Right ventricle myocardium inferior (tissue), 1 donor: Measurements from ENCODE around the gene SLC36A4. TPM values are rescaled to one million over a fixed set of nuclear protein-coding genes. Genes with fewer than 3 reads are reported as not detected.
A peak's percentile ranks its signal among the peaks of the same experiment; 100 is the strongest.
"Not testable (repeated sequence)": the region's sequence is repeated elsewhere in the genome, so short reads cannot be mapped to it uniquely, and the experiment has no call there.

Source experiments
- ATAC-seq: fragments of 200-7000 bp; cut with Tn5 transposase; one replicate; pipeline ENCODE4 v1.9.1; 2020; ENCODE audit warnings: mild to moderate bottlenecking, moderate library complexity
- DNase-seq: peaks from one replicate; pipeline ENCODE4 v3.0.0; 2021; ENCODE audit errors: missing footprints
- intact Hi-C: fragments of 100-400 bp; cut with DNase I; formaldehyde crosslinking; loops from one replicate; pipeline ENCODE4 v1.11.0; 2022
- long read RNA-seq: library from polyadenylated mRNA; unstranded; transcript quantifications from one replicate; pipeline ENCODE4 v2.0.0, GENCODE V29; 2021
- total RNA-seq: library from RNA; stranded (reverse); fragmentation: NEBNext Ultra II Directional; extraction: Animal tissue kit (Norgen Biotek cat#: 25700); gene quantifications from one replicate; pipeline ENCODE4 v1.2.1, GENCODE V29; 2021
- donor health status: DM: no; HTN: yes; CAD: no; lungs with severe emphysema.

Gene SLC36A4
- 8.0 TPM for total RNA-seq
- long read RNA-seq, full-length matches to known transcripts = 6 of 6 reads
- long read RNA-seq, partial matches to known transcripts = 0 of 6 reads
- long read RNA-seq, other reads (novel, unspliced or antisense) = 0 of 6 reads

DNA sequence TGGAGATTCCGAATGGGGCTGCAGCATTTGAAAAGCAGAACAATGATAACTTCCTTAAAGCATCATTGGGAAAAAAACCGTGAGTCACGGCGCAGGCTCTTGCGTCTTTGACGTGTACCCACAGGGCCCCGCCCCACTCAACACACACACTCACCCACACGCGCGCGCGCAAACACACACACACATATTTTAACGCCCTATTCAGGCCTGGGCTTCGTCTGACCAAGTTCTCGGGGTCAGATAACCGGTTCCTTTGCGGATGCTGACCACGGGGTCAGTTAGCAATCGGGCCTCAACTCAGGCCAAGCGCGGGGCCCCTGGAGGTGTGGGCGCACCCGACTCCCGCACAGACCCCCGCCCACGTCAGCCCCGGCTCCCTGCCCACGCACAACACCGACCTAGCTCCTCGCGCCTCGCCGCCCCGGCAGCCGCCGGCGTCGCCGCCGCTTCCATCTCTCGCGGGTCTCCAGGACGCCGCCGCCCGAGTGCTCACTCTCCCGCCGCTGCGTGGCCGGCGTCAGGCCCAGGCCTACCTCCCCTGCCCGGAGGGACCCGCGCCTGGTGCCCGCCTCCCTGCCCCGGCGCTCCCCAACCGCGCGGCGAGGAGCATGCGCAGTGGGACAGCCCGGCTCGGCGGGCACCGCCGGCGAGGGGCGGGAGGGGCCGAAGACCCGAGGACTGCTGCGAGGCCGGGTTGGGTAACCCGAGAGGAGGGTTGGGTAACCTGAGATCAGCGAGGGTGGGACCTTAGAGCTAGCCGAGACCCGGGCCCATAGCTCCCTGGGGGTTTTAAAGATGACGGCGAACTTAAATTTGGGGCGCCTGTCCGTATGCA is at the start of gene SLC36A4:
TSS of gene SLC36A4 (minus strand) at position 612 of the 835 bp plus-strand sequence. CDS start at position 453, 159 bp downstream.
- intact Hi-C loops = no loop called here
- ATAC-seq (peak; percentile 98), DNase-seq (peak; percentile 98)

DNA sequence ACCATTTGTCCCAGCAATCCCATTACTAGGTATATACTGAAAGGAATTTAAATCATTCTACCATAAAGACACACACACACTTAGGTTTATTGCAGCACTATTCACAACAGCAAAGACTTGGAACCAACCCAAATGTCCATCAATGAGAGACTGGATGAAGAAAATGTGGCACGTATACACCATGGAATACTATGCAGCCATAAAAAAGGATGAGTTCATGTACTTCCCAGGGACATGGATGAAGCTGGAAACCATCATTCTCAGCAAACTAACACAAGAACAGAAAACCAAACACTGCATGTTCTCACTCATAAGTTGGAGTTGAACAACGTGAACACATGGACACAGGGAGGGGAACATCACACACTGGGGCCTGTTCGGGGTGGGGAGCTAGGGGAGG is 49.0 kb upstream of the SLC36A4 start:
- intact Hi-C loops, ATAC-seq, DNase-seq: not testable (repeated sequence)

DNA sequence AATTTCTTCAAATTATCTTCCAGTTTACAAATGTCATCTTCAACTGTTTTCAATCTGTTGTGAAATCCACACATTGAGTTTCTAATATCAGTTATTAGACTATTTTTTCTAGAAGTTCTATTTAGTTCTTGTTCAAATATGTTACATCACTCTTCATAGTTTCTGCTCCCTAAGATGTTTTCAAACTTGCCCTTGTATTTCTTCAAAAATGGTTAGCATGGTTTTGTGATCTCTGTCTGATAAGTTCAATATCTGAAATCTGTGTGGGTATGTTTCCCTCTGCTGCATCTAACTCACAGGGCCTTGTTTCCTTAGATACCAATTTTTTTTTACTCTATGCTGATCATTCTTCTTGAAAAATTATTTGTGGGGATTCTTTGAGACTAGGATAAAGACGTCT is 46.2 kb upstream of the SLC36A4 start:
- DNase-seq (no peak), ATAC-seq (no peak)
- intact Hi-C loops = no loop called here

DNA sequence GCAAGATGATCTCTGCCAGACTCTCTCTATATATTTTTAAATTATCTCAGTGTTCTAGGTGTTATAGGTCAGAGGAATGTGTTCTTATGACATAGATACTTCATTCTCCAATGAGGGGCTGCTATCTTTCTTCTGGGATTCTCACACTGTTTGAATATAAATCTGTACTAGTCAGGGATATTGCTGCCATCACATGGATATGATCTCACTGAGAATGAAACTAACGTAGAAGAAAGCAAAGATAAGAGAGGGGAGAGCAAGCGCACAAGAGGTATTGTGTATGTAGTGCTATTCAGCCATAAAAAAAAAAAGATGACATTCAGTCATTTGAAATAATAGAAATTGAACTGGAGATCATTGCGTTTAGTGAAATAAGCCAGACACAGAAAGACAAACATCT is 42.2 kb upstream of the SLC36A4 start:
- no peak for ATAC-seq
- no peak for DNase-seq
- intact Hi-C loops = loop anchor here (10.0 kb wide), 1 partner anchor 245 kb away; no protein-coding TSS in a partner anchor

DNA sequence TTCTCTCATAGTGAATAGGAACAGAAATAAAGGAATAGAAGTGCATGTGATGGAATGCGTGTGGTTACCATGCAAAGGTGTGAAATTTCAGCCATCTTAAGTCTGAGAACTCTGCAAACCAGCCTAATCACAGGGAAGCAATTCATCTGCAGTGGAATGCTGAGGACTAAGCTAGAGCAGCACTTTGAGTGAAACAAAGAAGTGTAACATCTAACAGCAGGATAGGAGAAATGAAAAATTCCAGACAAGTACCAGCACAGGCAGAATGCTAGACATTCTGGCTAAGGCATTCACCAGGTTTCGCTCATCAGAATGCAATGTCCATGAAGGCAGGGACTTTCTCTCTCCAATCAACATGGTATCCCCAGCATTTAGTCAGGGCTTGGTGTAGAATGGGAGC is 41.2 kb upstream of the SLC36A4 start:
- ATAC-seq (no peak), DNase-seq (no peak)
- intact Hi-C loops = loop anchor here (10.0 kb wide), 1 partner anchor 246 kb away; no protein-coding TSS in a partner anchor

DNA sequence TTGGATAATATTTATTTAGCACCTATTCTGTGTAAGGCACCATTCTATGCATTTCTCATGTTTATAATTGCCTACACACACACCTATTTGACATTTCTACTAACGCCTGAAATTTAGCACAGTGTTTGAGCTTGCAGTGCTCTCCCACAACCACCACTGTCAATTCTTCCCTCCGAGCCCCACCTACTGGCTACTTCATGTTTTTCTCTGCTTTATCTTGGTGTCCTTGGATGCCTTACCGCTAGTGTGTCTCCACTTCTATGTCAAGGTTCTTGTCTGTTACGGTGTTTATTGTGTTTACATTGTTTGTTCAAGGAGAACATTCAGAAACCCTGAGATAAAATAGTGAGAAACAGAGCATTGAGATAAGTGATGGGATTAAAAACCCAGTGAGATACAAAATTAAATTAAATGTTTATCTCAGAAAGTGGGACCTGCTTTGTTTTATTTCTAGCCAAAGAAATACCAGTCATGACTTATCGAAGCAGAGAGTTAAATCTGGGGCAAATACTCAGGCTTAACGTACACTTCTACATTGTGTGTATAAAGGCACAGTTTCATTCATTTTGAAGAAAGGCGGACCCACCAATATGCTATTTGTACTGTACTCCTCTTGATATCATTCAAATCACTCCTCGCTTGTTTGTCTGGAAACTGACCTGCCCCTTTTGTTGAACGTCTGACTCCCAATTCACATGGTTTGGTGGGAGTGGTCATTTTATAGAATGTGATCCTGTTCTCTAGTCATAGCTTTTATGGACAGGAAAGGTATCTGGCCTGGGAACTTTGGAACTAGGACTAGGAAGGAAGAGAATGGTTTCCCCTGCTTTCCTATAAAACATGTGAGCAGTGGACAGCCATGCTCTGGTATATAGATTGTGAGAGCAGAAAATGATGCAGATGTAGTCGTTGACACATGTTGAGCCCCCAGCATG is 39.2 kb upstream of the SLC36A4 start:
- ATAC-seq (peak; percentile 68), DNase-seq (no peak)
- intact Hi-C loops = loop anchor here (10.0 kb wide), 1 partner anchor 248 kb away; no protein-coding TSS in a partner anchor

DNA sequence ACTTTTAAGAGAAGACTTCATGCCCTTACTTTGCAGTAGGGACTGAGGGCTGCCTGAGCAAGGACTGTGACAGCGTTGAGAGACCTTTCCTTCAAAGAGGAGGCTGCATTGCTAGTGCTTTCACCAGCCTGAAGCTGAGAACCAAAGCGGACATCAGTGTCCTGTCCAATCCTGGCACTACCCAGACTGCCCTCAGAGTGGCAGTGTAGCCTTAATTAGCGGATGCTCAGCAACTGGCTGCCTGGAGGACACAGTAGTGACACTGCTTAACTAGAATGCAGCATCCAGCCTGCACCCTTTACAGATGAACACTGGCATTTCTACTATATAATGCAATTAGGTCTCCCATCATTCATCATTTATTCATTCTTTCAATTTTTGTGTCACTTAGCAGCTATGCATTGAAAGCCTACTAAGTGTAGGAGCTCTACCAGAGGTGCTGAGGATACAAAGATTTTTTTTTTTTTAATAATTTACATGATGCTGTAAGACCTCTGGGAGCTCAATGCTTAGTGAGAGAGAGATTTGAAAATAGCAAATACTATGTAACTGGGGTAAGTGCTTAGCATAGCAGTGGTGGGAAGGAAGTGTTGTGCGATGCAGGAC is 36.9 kb upstream of the SLC36A4 start:
- intact Hi-C loops = loop anchor here (1.0 to 10.0 kb wide), 3 partner anchors 250 to 418 kb away; partner anchors contain the start of gene SMCO4
- peak; percentile 69 for DNase-seq
- ATAC-seq = peak; percentile 95

DNA sequence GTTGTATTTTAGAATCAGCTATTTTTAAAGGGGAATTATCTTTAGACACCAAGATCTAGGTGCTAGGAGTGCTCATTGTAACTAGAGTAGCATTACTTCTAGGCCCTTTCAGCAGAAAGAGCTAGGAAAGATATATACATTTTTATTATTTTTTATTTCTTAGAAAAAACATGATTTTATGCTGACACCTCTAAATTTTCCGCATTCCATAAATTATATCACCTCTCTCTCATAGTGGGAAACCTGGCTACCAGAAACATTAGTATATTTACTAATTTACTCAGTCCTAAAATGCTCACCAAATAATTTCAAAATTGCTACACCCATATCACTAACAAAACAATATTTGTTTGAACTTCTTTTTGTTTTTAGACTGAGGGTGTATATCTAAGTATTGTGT is 32.1 kb upstream of the SLC36A4 start:
- intact Hi-C loops = loop anchor here (5.0 to 10.0 kb wide), 2 partner anchors 255 to 288 kb away; no protein-coding TSS in a partner anchor
- no peak for ATAC-seq
- no peak for DNase-seq

DNA sequence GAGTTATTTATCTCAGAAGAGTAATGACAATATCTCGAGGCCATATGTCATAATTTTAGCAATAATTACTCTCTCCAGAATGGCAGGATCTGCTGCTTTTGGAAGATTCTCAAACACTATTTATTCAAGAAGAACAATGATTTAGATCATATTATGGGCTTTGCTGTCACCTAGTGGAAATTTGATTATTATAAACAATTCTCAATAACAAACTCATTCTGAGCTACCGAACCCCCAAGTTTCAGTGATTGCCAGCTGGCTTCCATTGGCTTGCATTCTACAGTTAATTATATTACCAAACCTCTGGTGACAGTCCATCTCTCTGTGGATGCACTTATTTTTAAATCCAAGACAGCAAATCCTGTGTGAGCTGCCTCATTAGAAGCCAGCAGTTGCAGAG is 27.9 kb upstream of the SLC36A4 start:
- ATAC-seq = no peak
- DNase-seq = no peak
- intact Hi-C loops = loop anchor here (5.0 kb wide), 1 partner anchor 283 kb away; no protein-coding TSS in a partner anchor

DNA sequence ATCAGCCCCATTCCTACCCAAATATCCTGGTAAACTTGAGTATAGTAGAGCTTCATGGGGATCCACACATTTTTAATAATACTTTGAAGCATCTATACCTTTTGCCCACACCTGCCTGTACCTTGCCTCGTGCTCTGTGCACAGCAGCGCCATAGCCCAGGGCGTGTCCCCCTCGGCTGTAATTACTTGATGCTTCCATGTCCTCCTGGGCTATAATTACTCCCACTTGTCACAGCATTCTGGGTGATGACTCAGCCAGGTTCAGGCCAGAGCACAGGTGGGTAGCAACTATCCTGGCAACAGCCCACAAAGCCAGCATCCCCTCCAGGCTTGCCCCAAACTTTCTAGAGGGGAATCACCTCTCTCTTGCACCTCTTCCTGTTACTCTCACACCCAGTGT is 23.7 kb upstream of the SLC36A4 start:
- DNase-seq (no peak), ATAC-seq (no peak)
- intact Hi-C loops = no loop called here

DNA sequence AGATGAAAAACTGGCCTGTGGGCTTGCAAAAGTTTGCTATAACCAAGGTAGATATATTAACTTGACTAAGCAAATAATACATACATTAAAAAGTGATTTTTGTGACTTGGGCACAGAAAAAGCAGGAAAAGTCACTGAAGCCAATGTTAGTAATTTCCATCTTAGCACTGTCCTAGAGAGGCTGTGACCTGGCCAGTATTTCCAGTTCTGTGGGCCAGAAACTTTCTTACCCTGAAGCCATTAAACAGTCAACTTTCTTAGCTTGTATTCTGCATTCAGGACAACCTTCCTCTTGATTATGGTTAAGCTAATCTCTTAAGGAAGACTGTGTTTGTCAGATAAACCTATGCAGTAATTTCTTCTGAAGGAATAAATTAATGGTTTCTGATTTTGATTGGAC is 22.3 kb upstream of the SLC36A4 start:
- DNase-seq (no peak), ATAC-seq (no peak)
- intact Hi-C loops = no loop called here

DNA sequence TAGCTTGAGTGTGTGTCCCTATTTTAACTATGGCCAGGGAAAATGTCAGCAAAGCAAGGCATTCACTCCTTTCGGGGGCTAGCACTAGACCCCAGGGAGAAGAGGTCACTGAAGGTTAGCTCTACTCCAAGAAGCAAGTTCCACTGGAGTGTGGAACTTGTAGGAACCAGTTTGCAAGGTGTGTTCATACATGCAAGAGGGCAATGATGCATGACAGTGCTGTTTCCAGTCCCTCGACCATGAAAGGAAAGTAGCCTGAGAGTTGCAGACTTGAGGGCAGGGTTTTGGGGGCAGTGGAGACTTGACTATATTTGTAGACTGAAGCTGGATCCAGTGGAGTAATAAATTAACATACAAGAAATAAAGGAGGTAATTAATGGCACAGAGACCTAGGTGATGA is 21.6 kb upstream of the SLC36A4 start:
- DNase-seq (no peak), ATAC-seq (no peak)
- intact Hi-C loops = no loop called here

DNA sequence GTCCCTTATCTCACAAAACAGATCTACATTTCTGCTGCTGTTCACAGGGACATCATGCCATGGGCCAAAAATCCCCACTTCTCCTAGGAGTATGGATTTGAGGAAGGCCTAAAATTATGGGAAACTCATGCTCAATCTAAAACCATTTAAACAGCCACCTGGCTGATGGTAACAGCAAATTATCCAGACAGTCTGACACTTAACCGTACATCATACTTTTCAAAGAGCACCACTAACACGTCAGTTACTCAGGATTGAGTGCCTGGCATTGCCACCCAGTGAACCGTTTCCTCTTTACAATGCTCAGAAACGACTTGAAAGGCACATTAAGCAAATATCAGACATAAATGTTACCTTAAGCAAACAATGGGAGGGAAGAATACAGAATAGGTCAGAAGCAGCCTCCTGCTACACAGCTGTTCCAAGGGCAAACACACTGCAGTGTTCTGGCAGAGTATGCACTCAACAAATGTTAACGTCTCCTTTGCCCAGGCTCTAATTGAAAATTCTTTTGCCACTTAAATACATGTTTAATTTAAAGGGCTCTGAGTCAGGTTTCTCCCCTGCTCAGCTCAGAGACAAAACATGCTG is 18.8 kb upstream of the SLC36A4 start:
- ATAC-seq (no peak), DNase-seq (no peak)
- intact Hi-C loops = no loop called here

DNA sequence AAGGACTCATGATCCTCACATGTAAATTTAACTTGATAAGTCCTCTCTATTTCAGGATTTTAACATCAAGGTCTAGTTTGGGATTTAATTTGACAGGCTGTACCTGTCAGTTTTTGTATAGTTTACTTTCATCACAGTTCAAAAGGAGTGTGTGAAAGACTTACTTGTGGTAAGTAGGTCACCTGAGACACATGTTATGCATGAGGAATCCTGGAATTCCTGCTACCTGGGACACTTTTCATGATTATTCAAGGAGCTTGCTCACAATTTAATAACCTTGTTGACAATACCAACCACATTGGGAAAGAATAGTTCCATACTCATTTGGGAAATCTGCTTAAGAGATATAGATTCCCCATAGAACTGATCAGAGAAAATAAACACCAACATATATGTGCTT is 15.8 kb upstream of the SLC36A4 start:
- intact Hi-C loops = no loop called here
- no peak for ATAC-seq
- DNase-seq = no peak

DNA sequence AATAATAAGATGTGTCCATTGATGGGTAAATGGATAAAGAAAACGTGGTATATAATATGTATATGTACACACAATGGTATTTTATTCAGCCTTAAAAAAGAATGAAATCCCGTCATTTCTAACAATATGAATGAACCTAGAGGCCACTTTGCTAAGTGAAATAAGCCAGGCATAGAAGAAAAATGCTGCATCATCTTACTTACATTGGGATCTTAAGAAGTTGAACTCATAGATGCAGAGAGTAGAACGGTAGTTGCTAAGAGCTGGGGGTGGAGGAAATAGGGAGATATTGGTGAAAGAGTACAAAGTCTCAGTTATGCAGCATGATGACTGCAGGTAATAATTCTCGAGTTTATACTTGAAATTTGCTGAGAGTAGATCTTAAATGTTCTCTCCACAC is 14.3 kb upstream of the SLC36A4 start:
- no peak for DNase-seq
- no peak for ATAC-seq
- intact Hi-C loops = no loop called here

DNA sequence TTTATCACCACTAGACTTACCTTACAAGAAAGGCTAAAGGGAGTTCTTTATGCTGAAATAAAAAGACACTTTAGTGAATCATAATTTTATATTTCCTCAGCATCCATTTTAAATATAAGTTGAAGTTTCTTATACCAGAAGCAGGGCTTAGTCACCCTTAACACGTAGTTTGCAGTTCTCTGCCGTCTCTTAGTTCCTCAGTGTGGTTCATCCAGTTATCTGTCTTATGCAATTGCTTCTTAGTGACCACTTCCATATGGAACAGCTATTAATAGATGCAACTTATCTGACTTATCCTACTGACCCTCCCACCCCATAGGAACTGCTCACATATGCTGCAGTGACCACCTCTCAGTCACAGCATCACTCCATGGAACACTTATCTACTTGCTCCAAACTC is 11.7 kb upstream of the SLC36A4 start:
- intact Hi-C loops = no loop called here
- no peak for ATAC-seq
- no peak for DNase-seq

DNA sequence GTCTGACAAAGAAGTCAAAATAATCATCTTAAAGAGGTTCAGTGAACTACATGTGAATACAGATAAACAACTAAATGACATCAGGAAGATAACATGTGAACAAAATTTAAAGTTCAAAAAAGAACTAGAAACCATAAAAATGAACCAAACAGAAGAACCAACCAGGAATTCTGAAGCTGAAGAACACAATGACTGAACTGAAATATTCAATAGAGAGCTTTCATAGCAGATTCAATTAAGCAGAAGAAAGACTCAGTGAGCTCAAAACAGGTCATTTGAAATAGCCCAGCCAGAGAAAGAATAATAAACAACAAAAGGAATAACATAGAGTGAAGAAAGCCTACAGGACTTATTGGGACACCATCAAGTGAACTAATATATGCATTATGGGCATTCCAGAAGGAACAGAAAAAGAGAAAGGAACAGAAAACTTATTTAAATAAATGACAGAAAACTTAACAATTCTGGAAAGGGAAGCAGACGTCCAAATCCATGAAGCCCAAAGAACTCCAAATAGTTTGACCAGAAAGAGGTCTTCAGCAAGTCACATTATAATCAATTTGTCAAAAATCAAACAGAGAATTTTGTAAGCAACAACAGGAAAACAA is 11.0 kb upstream of the SLC36A4 start:
- intact Hi-C loops = no loop called here
- DNase-seq = no peak
- ATAC-seq = no peak

DNA sequence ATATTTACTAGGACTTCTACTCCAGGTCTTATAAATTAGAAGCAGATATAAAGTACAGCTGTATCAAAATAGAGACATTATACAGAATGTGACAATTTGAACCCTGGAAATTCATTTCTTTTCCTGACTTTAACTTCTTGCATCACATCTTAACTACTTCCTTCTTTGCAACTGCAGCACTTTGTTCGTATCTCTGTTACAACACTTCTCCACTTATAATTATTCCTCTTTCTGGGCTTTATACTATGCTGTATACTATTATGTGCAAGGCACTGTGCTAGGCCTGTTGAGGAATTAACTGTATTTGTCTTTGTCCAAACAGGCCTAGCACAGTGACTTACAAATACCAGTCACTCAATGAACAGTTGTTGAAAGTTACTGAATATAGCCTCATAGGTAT is 1.8 kb upstream of the SLC36A4 start:
- intact Hi-C loops = no loop called here
- no peak for DNase-seq
- ATAC-seq = no peak
